Trophoblast cell (in vitro differentiated cells and primary cell): ENCODE data around the gene RERG.

ENCODE experiments used
- DNase-seq, 2 donors: peaks; one replicate each; pipeline ENCODE4 v3.0.0-alpha.2; 2016
- H2AFZ ChIP-seq: 2 replicates; pipeline ENCODE4 v1.6.1; 2013; ENCODE audit warnings: low read length, moderate library complexity, mild to moderate bottlenecking; ENCODE audit not compliant: insufficient read depth, poor library complexity
- H2AK5ac ChIP-seq: 2 replicates; pipeline ENCODE4 v1.6.1; 2013; ENCODE audit warnings: mild to moderate bottlenecking, low read length
- H2BK120ac ChIP-seq: 2 replicates; pipeline ENCODE4 v1.6.1; 2013; ENCODE audit warnings: low read length, mild to moderate bottlenecking, moderate library complexity; ENCODE audit not compliant: insufficient read depth, poor library complexity
- H2BK12ac ChIP-seq: 2 replicates; pipeline ENCODE4 v1.6.1; 2013; ENCODE audit warnings: mild to moderate bottlenecking, low read length, moderate library complexity
- H2BK5ac ChIP-seq: 2 replicates; pipeline ENCODE4 v1.6.1; 2013; ENCODE audit warnings: low read length, low read depth, moderate library complexity, mild to moderate bottlenecking; ENCODE audit not compliant: poor library complexity
- H3K14ac ChIP-seq: 2 replicates; pipeline ENCODE4 v1.6.1; 2013; ENCODE audit warnings: mild to moderate bottlenecking, low read length
- H3K18ac ChIP-seq: 2 replicates; pipeline ENCODE4 v1.6.1; 2013; ENCODE audit warnings: mild to moderate bottlenecking, low read length
- H3K23ac ChIP-seq: 2 replicates; pipeline ENCODE4 v1.6.1; 2013; ENCODE audit warnings: low read length
- H3K27ac ChIP-seq: 2 replicates; pipeline ENCODE4 v1.5.1; 2013; ENCODE audit warnings: low read depth, mild to moderate bottlenecking, inconsistent platforms, low read length, moderate library complexity
- H3K27me3 ChIP-seq: 2 replicates; pipeline ENCODE4 v1.6.1; 2013; ENCODE audit warnings: inconsistent platforms, mild to moderate bottlenecking, low read length, moderate library complexity; ENCODE audit not compliant: insufficient read depth
- H3K36me3 ChIP-seq, 2 experiments: 1 replicate in 1 of 2; 2 replicates in 1 of 2; pipeline ENCODE4 v1.6.1; 2013; ENCODE audit warnings: low read length in 2 of 2, mild to moderate bottlenecking in 2 of 2, moderate library complexity in 1 of 2; ENCODE audit not compliant: insufficient read depth in 2 of 2, control insufficient read depth in 1 of 2
- H3K4ac ChIP-seq: 2 replicates; pipeline ENCODE4 v1.6.1; 2013; ENCODE audit warnings: low read depth, mild to moderate bottlenecking, low read length, moderate library complexity
- H3K4me1 ChIP-seq, 2 experiments: 1 replicate in 1 of 2; 2 replicates in 1 of 2; pipeline ENCODE4 v1.6.1; 2013; ENCODE audit warnings: low read length in 2 of 2, mild to moderate bottlenecking in 2 of 2, moderate library complexity in 1 of 2; ENCODE audit not compliant: insufficient read depth in 2 of 2, control insufficient read depth in 1 of 2
- H3K4me2 ChIP-seq: 2 replicates; pipeline ENCODE4 v1.6.1; 2013; ENCODE audit warnings: inconsistent platforms, mild to moderate bottlenecking, low read length, moderate library complexity
- H3K4me3 ChIP-seq: 2 replicates; pipeline ENCODE4 v1.5.1; 2013; ENCODE audit warnings: mild to moderate bottlenecking, low read depth, low read length, inconsistent platforms
- H3K79me1 ChIP-seq: one replicate; pipeline ENCODE4 v1.6.1; 2013; ENCODE audit warnings: low read length
- H3K79me2 ChIP-seq: 2 replicates; pipeline ENCODE4 v1.6.1; 2013; ENCODE audit warnings: low read length, mild to moderate bottlenecking; ENCODE audit not compliant: control insufficient read depth, insufficient read depth, poor library complexity
- H3K9ac ChIP-seq: 2 replicates; pipeline ENCODE4 v1.6.1; 2013; ENCODE audit warnings: mild to moderate bottlenecking, low read length
- H3K9me3 ChIP-seq: 2 replicates; pipeline ENCODE4 v1.6.1; 2013; ENCODE audit warnings: low read depth, mild to moderate bottlenecking, control low read depth, inconsistent platforms, low read length; ENCODE audit not compliant: insufficient read depth
- H4K12ac ChIP-seq: 2 replicates; pipeline ENCODE4 v1.6.1; 2013; ENCODE audit warnings: low read depth, mild to moderate bottlenecking, low read length, moderate library complexity
- H4K8ac ChIP-seq: 2 replicates; pipeline ENCODE4 v1.6.1; 2013; ENCODE audit warnings: low read depth, mild to moderate bottlenecking, low read length, moderate library complexity
- H4K91ac ChIP-seq: one replicate; pipeline ENCODE4 v1.6.1; 2013; ENCODE audit warnings: low read depth, mild to moderate bottlenecking, low read length, moderate library complexity
- WGBS: extraction: QIAGEN DNeasy Blood & Tissue Kit; methylation state at CpG from one replicate; pipeline ENCODE4 v1.1.7; 2013; ENCODE audit warnings: missing lambda C conversion rate; ENCODE audit not compliant: insufficient read length, insufficient coverage; ENCODE audit errors: extremely low coverage; 5-methylcytosine and 5-hydroxymethylcytosine counted together

The RERG gene

GRCh38 chr12:15244341-15244740 is 23.1 kb upstream of the RERG start:
- no peak for DNase-seq
- no peak overlapping the region for H2AFZ ChIP-seq
- H3K79me2 ChIP-seq: no peaks in the 10 kb centered on the region
- no peak overlapping the region for H3K18ac ChIP-seq
- H3K79me1 ChIP-seq: no peaks in the 10 kb centered on the region
- no peak overlapping the region for H2BK5ac ChIP-seq
- H2AK5ac ChIP-seq: no peak overlapping the region
- H3K4me2 ChIP-seq: no peak overlapping the region
- H3K14ac ChIP-seq: no peak overlapping the region
- H3K36me3 ChIP-seq: no peaks in the 10 kb centered on the region
- H3K4me3 ChIP-seq: no peak overlapping the region
- no peaks in the 10 kb centered on the region for H3K27me3 ChIP-seq
- H3K9ac ChIP-seq: no peak overlapping the region
- H2BK120ac ChIP-seq: no peak overlapping the region
- no peak overlapping the region for H3K4ac ChIP-seq
- no peaks in the 10 kb centered on the region for H3K4me1 ChIP-seq
- H3K23ac ChIP-seq: no peak overlapping the region
- no peak overlapping the region for H3K27ac ChIP-seq
- no peaks in the 10 kb centered on the region for H3K9me3 ChIP-seq
- H4K91ac ChIP-seq: no peak overlapping the region
- WGBS: no CpG with 5 or more reads among the region's 2 CpGs
- H4K12ac ChIP-seq: no peak overlapping the region
- no peak overlapping the region for H4K8ac ChIP-seq
- no peak overlapping the region for H2BK12ac ChIP-seq

GRCh38 chr12:15243102-15243501 is 21.9 kb upstream of the RERG start:
- H3K36me3 ChIP-seq: no peaks in the 10 kb centered on the region
- no peaks in the 10 kb centered on the region for H3K79me2 ChIP-seq
- no peak overlapping the region for H2AFZ ChIP-seq
- H3K23ac ChIP-seq: no peak overlapping the region
- no peak overlapping the region for H3K9ac ChIP-seq
- H2BK12ac ChIP-seq: no peak overlapping the region
- H2AK5ac ChIP-seq: no peak overlapping the region
- no peaks in the 10 kb centered on the region for H3K9me3 ChIP-seq
- no peak overlapping the region for H3K18ac ChIP-seq
- H4K12ac ChIP-seq: no peak overlapping the region
- no peak overlapping the region for H2BK120ac ChIP-seq
- no peak overlapping the region for H3K4ac ChIP-seq
- no peak overlapping the region for H3K4me3 ChIP-seq
- no peak overlapping the region for H3K14ac ChIP-seq
- H3K27me3 ChIP-seq: no peaks in the 10 kb centered on the region
- H3K4me2 ChIP-seq: no peak overlapping the region
- no peaks in the 10 kb centered on the region for H3K4me1 ChIP-seq
- DNase-seq: no peak
- H4K8ac ChIP-seq: no peak overlapping the region
- H3K27ac ChIP-seq: no peak overlapping the region
- no peak overlapping the region for H4K91ac ChIP-seq
- no peaks in the 10 kb centered on the region for H3K79me1 ChIP-seq
- no peak overlapping the region for H2BK5ac ChIP-seq
- WGBS: no CpG with 5 or more reads among the region's 3 CpGs

GRCh38 chr12:15240898-15241297 is 19.7 kb upstream of the RERG start:
- Histone ChIP-seq H2BK12ac (no peak overlapping the region), H3K4me1 (no peaks in the 10 kb centered on the region), H3K27ac (no peak overlapping the region), H3K27me3 (no peaks in the 10 kb centered on the region), H2BK120ac (no peak overlapping the region), H4K91ac (no peak overlapping the region), H3K4me3 (no peak overlapping the region), H3K9me3 (no peaks in the 10 kb centered on the region), H3K4ac (no peak overlapping the region), H2AFZ (no peak overlapping the region), H3K14ac (no peak overlapping the region), H3K23ac (no peak overlapping the region), H3K79me1 (no peaks in the 10 kb centered on the region), H2BK5ac (no peak overlapping the region), H3K4me2 (no peak overlapping the region), H4K8ac (no peak overlapping the region), H3K79me2 (no peaks in the 10 kb centered on the region), H2AK5ac (no peak overlapping the region), H3K18ac (no peak overlapping the region), H3K9ac (no peak overlapping the region), H3K36me3 (no peaks in the 10 kb centered on the region), H4K12ac (no peak overlapping the region)
- no peak for DNase-seq
- no CpG with 5 or more reads among the region's 4 CpGs for WGBS

- Histone ChIP-seq H3K4me3 (no peak overlapping the region), H3K79me2 (no peaks in the 10 kb centered on the region), H3K36me3 (no peaks in the 10 kb centered on the region), H3K27ac (no peak overlapping the region), H3K23ac (no peak overlapping the region), H3K27me3 (no peaks in the 10 kb centered on the region), H3K9ac (no peak overlapping the region), H4K12ac (no peak overlapping the region), H3K4ac (no peak overlapping the region), H3K4me2 (no peak overlapping the region), H2AK5ac (no peak overlapping the region), H2BK120ac (no peak overlapping the region), H3K9me3 (no peaks in the 10 kb centered on the region), H2BK5ac (no peak overlapping the region), H4K91ac (no peak overlapping the region), H3K18ac (no peak overlapping the region), H3K14ac (no peak overlapping the region), H3K4me1 (no peaks in the 10 kb centered on the region), H2AFZ (no peak overlapping the region), H4K8ac (no peak overlapping the region), H3K79me1 (no peaks in the 10 kb centered on the region), H2BK12ac (no peak overlapping the region)
- WGBS: no CpG with 5 or more reads among the region's 4 CpGs
- no peak for DNase-seq
These were observed 13.3 kb upstream of the RERG start for GRCh38 chr12:15234508-15234907.
